GM10266 (cell line): Measurements from ENCODE around the gene NEK8.
"Not testable (repeated sequence)": the region's sequence is repeated elsewhere in the genome, so short reads cannot be mapped to it uniquely, and the experiment has no call there.

Experiments
- DNase-seq: peaks from one replicate; pipeline ENCODE4 v3.0.0; 2012; ENCODE audit errors: extremely low spot score
- CTCF ChIP-seq: IDR thresholded peaks from 2 replicates; pipeline ENCODE4 v1.5.1; 2012; ENCODE audit warnings: mild to moderate bottlenecking, low read depth; ENCODE audit not compliant: control insufficient read depth, insufficient read depth; ENCODE audit errors: missing control alignments

Gene NEK8

GRCh38 chr17:28777178-28777577 lies 48.6 kb downstream of the NEK8 start:
- DNase-seq: no peak
- no peak for TF ChIP-seq CTCF

- DNase-seq: not testable (repeated sequence)
Measured at GRCh38 chr17:28779601-28780000, 51.0 kb downstream of the NEK8 start.

- no peak for TF ChIP-seq CTCF
- no peak for DNase-seq
Measured at GRCh38 chr17:28783161-28783560, 54.6 kb downstream of the NEK8 start.

- TF ChIP-seq CTCF: no peak
- DNase-seq: no peak
Measured at GRCh38 chr17:28788100-28788499, 59.5 kb downstream of the NEK8 start.
